Mucosa of rectum (tissue), 2 donors: ENCODE results near the gene CHST4.
"Not testable (repeated sequence)": the region's sequence is repeated elsewhere in the genome, so short reads cannot be mapped to it uniquely, and the experiment has no call there.

Experiments used
- H3K27ac ChIP-seq, 2 donors: one replicate each; pipeline ENCODE4 v1.7.0; 2013; ENCODE audit warnings: inconsistent platforms in 2 of 2, low read depth in 2 of 2, low read length in 2 of 2
- H3K27me3 ChIP-seq, 2 donors: one replicate each; pipeline ENCODE4 v1.7.0; 2013; ENCODE audit warnings: low read length in 2 of 2; ENCODE audit not compliant: control insufficient read depth in 2 of 2, insufficient read depth in 2 of 2
- H3K36me3 ChIP-seq, 2 donors: one replicate each; pipeline ENCODE4 v1.7.0; 2013; ENCODE audit warnings: low read length in 2 of 2; ENCODE audit not compliant: control insufficient read depth in 2 of 2, insufficient read depth in 2 of 2
- H3K4me1 ChIP-seq, 2 donors: one replicate each; pipeline ENCODE4 v1.7.0; 2013; ENCODE audit warnings: low read length in 2 of 2, mild to moderate bottlenecking in 1 of 2; ENCODE audit not compliant: control insufficient read depth in 2 of 2, insufficient read depth in 2 of 2
- H3K4me3 ChIP-seq, 2 donors: one replicate each; pipeline ENCODE4 v1.7.0; 2013; ENCODE audit warnings: low read length in 2 of 2
- H3K9ac ChIP-seq, 2 donors: one replicate each; pipeline ENCODE4 v1.7.0; 2013; ENCODE audit warnings: low read length in 2 of 2, low read depth in 1 of 2, mild to moderate bottlenecking in 1 of 2
- H3K9me3 ChIP-seq, 2 donors: one replicate each; pipeline ENCODE4 v1.7.0; 2013; ENCODE audit warnings: low read length in 2 of 2; ENCODE audit not compliant: control insufficient read depth in 2 of 2
- donor health status: healthy.
- donor health status: Normal muscosa, but diverticular disease.

CHST4 gene

GRCh38 chr16:71493213-71493612, 33.0 kb upstream of the CHST4 start:
- no peaks in the 10 kb centered on the region for H3K36me3 ChIP-seq

GRCh38 chr16:71498031-71498430, 28.2 kb upstream of the CHST4 start:
- Histone ChIP-seq H3K36me3 (no peaks in the 10 kb centered on the region), H3K4me3 (no peak overlapping the region), H3K4me1 (no peaks in the 10 kb centered on the region), H3K9ac (no peak overlapping the region), H3K9me3 (no peaks in the 10 kb centered on the region), H3K27me3 (no peaks in the 10 kb centered on the region), H3K27ac (no peak overlapping the region)

More at GRCh38 chr16:71493213-71493612, 33.0 kb upstream of the CHST4 start:
- Histone ChIP-seq H3K9me3 (no peaks in the 10 kb centered on the region), H3K27ac (no peak overlapping the region), H3K27me3 (no peaks in the 10 kb centered on the region), H3K4me1 (no peaks in the 10 kb centered on the region), H3K4me3 (no peak overlapping the region), H3K9ac (no peak overlapping the region)

- no peak overlapping the region for H3K4me3 ChIP-seq
- H3K27me3 ChIP-seq = no peaks in the 10 kb centered on the region
- H3K27ac ChIP-seq = no peak overlapping the region
- no peaks in the 10 kb centered on the region for H3K36me3 ChIP-seq
- no peaks in the 10 kb centered on the region for H3K9me3 ChIP-seq
- no peaks in the 10 kb centered on the region for H3K4me1 ChIP-seq
- H3K9ac ChIP-seq = no peak overlapping the region
Measured at GRCh38 chr16:71499775-71500364, 26.4 kb upstream of the CHST4 start.

- Histone ChIP-seq H3K4me1 (no peaks in the 10 kb centered on the region), H3K4me3 (no peak overlapping the region), H3K27me3 (no peaks in the 10 kb centered on the region), H3K9ac (no peak overlapping the region), H3K9me3 (no peaks in the 10 kb centered on the region), H3K27ac (no peak overlapping the region), H3K36me3 (no peaks in the 10 kb centered on the region)
Measured at GRCh38 chr16:71500964-71501363, 25.3 kb upstream of the CHST4 start.

DNA sequence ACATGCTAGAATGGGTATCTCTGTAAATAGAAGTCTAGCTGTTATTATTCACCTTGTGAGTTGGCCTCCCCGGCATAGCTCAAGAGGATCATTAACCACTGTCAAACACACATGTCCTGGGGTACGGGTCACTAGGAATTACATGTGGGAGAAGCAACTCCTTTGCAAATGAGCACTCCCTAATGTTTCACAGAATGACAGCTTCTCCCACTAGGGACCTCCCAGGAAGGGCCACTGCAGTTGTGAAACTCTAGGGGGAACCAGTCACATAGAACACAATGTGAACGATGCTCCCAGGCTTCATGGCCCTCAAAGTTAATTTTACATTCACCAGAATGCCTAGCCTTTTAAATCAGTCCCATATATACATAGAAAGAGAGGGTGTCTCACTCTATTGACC, 24.7 kb upstream of the CHST4 start:
- no peaks in the 10 kb centered on the region for H3K9me3 ChIP-seq
- no peak overlapping the region for H3K9ac ChIP-seq
- no peak overlapping the region for H3K27ac ChIP-seq
- no peaks in the 10 kb centered on the region for H3K36me3 ChIP-seq
- H3K4me3 ChIP-seq = no peak overlapping the region
- H3K4me1 ChIP-seq = no peaks in the 10 kb centered on the region
- no peaks in the 10 kb centered on the region for H3K27me3 ChIP-seq

DNA sequence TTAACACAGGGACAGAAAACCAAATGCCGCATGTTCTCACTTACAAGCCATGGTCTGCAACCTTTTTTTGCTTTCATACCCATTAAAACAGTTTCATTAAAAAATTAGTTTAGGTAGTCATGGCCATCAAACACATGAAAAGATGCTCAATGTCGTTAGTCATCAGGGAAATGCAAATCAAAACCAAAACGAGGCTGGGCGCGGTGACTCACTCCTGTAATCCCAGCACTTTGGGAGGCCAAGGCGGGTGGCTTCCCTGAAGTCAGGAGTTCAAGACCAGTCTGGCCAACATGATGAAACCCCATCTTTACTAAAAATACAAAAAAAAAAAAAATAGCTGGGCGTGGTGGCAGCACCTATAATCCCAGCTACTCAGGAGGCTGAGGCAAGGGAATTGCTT, 22.2 kb upstream of the CHST4 start:
- H3K9ac ChIP-seq, H3K27ac ChIP-seq, H3K9me3 ChIP-seq, H3K4me1 ChIP-seq, H3K4me3 ChIP-seq, H3K36me3 ChIP-seq, H3K27me3 ChIP-seq: not testable (repeated sequence)

GRCh38 chr16:71504901-71505300, 21.3 kb upstream of the CHST4 start:
- Histone ChIP-seq H3K4me3 (no peak overlapping the region), H3K27me3 (no peaks in the 10 kb centered on the region), H3K36me3 (no peaks in the 10 kb centered on the region), H3K9me3 (no peaks in the 10 kb centered on the region), H3K9ac (no peak overlapping the region), H3K27ac (no peak overlapping the region), H3K4me1 (no peaks in the 10 kb centered on the region)

GRCh38 chr16:71507061-71507460, 19.2 kb upstream of the CHST4 start:
- Histone ChIP-seq H3K27me3 (no peaks in the 10 kb centered on the region), H3K9me3 (no peaks in the 10 kb centered on the region), H3K9ac (no peak overlapping the region), H3K27ac (no peak overlapping the region), H3K36me3 (no peaks in the 10 kb centered on the region), H3K4me1 (no peaks in the 10 kb centered on the region), H3K4me3 (no peak overlapping the region)

DNA sequence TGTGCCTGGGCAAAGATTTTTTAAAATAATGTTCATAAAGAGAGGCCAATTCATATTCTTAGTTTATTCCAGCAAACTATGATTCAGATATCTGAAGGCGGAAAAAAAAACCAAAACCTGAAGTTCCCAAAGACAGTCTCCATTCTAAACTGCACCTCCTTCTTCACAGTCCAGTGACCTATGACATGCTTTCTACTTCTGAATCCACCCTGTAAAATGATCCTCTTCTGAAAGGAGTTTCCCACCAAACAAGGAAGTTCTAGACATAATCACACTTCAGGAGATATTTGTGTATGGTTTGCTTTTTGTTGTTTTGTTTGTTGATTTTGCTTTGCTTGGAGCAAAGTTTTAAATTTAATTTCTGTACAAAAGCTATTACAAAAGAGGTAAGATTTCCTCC, 12.9 kb upstream of the CHST4 start:
- Histone ChIP-seq H3K36me3 (no peaks in the 10 kb centered on the region), H3K9ac (no peak overlapping the region), H3K27ac (no peak overlapping the region), H3K27me3 (no peaks in the 10 kb centered on the region), H3K9me3 (no peaks in the 10 kb centered on the region), H3K4me1 (peaks cover 3 to 4% of the 10 kb centered on the region in 2 donors), H3K4me3 (no peak overlapping the region)

GRCh38 chr16:71514476-71514875, 11.8 kb upstream of the CHST4 start:
- H3K27me3 ChIP-seq = no peaks in the 10 kb centered on the region
- H3K36me3 ChIP-seq = no peaks in the 10 kb centered on the region
- H3K4me1 ChIP-seq = peaks cover 3 to 4% of the 10 kb centered on the region in 2 donors
- no peak overlapping the region for H3K27ac ChIP-seq
- H3K9ac ChIP-seq = no peak overlapping the region
- H3K4me3 ChIP-seq = no peak overlapping the region
- no peaks in the 10 kb centered on the region for H3K9me3 ChIP-seq

DNA sequence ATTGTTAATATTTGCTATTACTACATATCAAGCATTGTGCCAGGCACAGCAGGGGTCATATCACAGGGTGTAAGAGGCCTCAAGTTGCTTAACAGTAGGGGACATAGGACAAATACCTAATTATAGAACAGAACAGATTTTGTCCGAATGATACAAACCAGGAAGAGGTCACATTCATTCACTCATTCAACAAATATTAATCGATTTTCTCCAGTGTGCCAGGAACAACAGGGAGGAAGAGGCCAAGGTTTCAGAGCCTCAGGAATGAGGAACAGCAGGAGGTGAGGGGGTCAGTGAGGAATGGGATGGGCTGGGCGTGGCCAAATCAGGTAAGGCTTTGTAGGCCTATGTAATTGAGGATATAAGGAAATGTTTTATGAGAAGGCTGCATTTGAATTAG, 11.2 kb upstream of the CHST4 start:
- no peaks in the 10 kb centered on the region for H3K27me3 ChIP-seq
- H3K9me3 ChIP-seq = no peaks in the 10 kb centered on the region
- H3K9ac ChIP-seq = no peak overlapping the region
- H3K36me3 ChIP-seq = no peaks in the 10 kb centered on the region
- no peak overlapping the region for H3K4me3 ChIP-seq
- no peak overlapping the region for H3K27ac ChIP-seq
- peaks cover 3 to 4% of the 10 kb centered on the region in 2 donors for H3K4me1 ChIP-seq
